Peyer's patch (tissue), 4 donors: Measurements from ENCODE around the gene ABHD12. TPM values are rescaled to one million over a fixed set of nuclear protein-coding genes. Genes with fewer than 3 reads are reported as not detected.

Experiments
- DNase-seq, 3 donors: peaks; one replicate each; pipeline ENCODE4 v3.0.0-alpha.2; 2017 to 2019
- H3K27ac ChIP-seq, 4 donors: fragments of 200-600 bp; sonication (generic); one replicate each; pipeline ENCODE4 v1.5.1; 2016 to 2019
- H3K27me3 ChIP-seq, 2 donors: fragments of 200-600 bp; sonication (generic); one replicate each; pipeline ENCODE4 v1.5.1; 2019
- H3K36me3 ChIP-seq, 3 donors: fragments of 200-600 bp; sonication (generic); one replicate each; pipeline ENCODE4 v1.5.1; 2016 to 2019
- H3K4me1 ChIP-seq, 4 donors: fragments of 200-600 bp; sonication (generic); one replicate each; pipeline ENCODE4 v1.5.1; 2016 to 2019
- H3K4me3 ChIP-seq, 4 donors: fragments of 200-600 bp; sonication (generic); 1 replicate in 3 of 4; 2 replicates in 1 of 4; pipeline ENCODE4 v1.5.1; 2016 to 2019; ENCODE audit warnings: mild to moderate bottlenecking in 1 of 4
- H3K9me3 ChIP-seq, 4 donors: fragments of 200-600 bp; sonication (generic); one replicate each; pipeline ENCODE4 v1.5.1; 2016 to 2019; ENCODE audit warnings: mild to moderate bottlenecking in 1 of 4
- POLR2A ChIP-seq, 2 donors: fragments of 450-650 bp; IDR thresholded peaks; one replicate each; pipeline ENCODE4 v1.5.1; 2017; ENCODE audit warnings: antibody characterized with exemption in 2 of 2, mild to moderate bottlenecking in 2 of 2, moderate library complexity in 2 of 2
- total RNA-seq, 4 donors: library from RNA; depleted of rRNA; stranded (reverse); fragments of >200 nt; gene quantifications; one replicate each; pipeline ENCODE4 v1.1.0, GENCODE V29; 2016
- TF ChIP-seq, protein P1 (sequence below), 6 experiments: fragments of 450-650 bp in 4 of 6; fragments of 200-600 bp in 2 of 6; sonication (generic) in 1 of 6; IDR thresholded peaks; one replicate each; pipeline ENCODE4 v1.5.1; 2017 to 2019; ENCODE audit warnings: antibody characterized with exemption in 6 of 6, mild to moderate bottlenecking in 3 of 6, moderate library complexity in 1 of 6

Gene ABHD12
- total RNA-seq, 4 donors from 2014 or later: 46.2 to 95.4 (median 73.5) TPM

GRCh38 chr20:25325073-25325472, 65.6 kb downstream of the ABHD12 start:
- Histone ChIP-seq H3K27ac (no peak overlapping the region), H3K4me3 (no peak overlapping the region), H3K27me3 (no peaks in the 10 kb centered on the region), H3K36me3 (peaks cover 0 to 22% (median 0%) of the 10 kb centered on the region in 3 donors), H3K4me1 (peaks cover 0 to 25% (median 3%) of the 10 kb centered on the region in 4 donors), H3K9me3 (no peaks in the 10 kb centered on the region)
- no peak for DNase-seq
- TF ChIP-seq POLR2A (IDR thresholded peaks at IDR 0.05): no peak
- TF ChIP-seq, protein P1, sequence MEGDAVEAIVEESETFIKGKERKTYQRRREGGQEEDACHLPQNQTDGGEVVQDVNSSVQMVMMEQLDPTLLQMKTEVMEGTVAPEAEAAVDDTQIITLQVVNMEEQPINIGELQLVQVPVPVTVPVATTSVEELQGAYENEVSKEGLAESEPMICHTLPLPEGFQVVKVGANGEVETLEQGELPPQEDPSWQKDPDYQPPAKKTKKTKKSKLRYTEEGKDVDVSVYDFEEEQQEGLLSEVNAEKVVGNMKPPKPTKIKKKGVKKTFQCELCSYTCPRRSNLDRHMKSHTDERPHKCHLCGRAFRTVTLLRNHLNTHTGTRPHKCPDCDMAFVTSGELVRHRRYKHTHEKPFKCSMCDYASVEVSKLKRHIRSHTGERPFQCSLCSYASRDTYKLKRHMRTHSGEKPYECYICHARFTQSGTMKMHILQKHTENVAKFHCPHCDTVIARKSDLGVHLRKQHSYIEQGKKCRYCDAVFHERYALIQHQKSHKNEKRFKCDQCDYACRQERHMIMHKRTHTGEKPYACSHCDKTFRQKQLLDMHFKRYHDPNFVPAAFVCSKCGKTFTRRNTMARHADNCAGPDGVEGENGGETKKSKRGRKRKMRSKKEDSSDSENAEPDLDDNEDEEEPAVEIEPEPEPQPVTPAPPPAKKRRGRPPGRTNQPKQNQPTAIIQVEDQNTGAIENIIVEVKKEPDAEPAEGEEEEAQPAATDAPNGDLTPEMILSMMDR (IDR thresholded peaks at IDR 0.05): no peak

- Histone ChIP-seq H3K27ac (peak overlapping the region in 1 of 4 donors; percentile 0), H3K9me3 (no peaks in the 10 kb centered on the region), H3K4me1 (peaks cover 0 to 25% (median 3%) of the 10 kb centered on the region in 4 donors), H3K4me3 (no peak overlapping the region), H3K36me3 (peaks cover 0 to 26% (median 0%) of the 10 kb centered on the region in 3 donors), H3K27me3 (no peaks in the 10 kb centered on the region)
- TF ChIP-seq POLR2A (IDR thresholded peaks at IDR 0.05): no peak
- TF ChIP-seq, protein P1 (IDR thresholded peaks at IDR 0.05): no peak
- DNase-seq: peak in 1 of 3 donors; percentile 67
These were observed 66.2 kb downstream of the ABHD12 start for GRCh38 chr20:25324412-25324811.

- Histone ChIP-seq H3K27me3 (no peaks in the 10 kb centered on the region), H3K27ac (peak overlapping the region in 2 of 4 donors; percentile 0 to 52), H3K4me3 (no peak overlapping the region), H3K36me3 (peaks cover 0 to 26% (median 0%) of the 10 kb centered on the region in 3 donors), H3K4me1 (peaks cover 4 to 25% (median 6%) of the 10 kb centered on the region in 4 donors), H3K9me3 (no peaks in the 10 kb centered on the region)
- peak in 2 of 3 donors; percentile 66 to 72 for DNase-seq
- no peak for TF ChIP-seq POLR2A (IDR thresholded peaks at IDR 0.05)
- TF ChIP-seq, protein P1 (IDR thresholded peaks at IDR 0.05): no peak
These were observed 67.0 kb downstream of the ABHD12 start for GRCh38 chr20:25323496-25324246.

GRCh38 chr20:25321991-25322390, 68.6 kb downstream of the ABHD12 start:
- H3K9me3 ChIP-seq: no peaks in the 10 kb centered on the region
- H3K36me3 ChIP-seq: peaks cover 0 to 27% (median 0%) of the 10 kb centered on the region in 3 donors
- H3K4me3 ChIP-seq: no peak overlapping the region
- H3K4me1 ChIP-seq: peaks cover 4 to 30% (median 6%) of the 10 kb centered on the region in 4 donors
- DNase-seq: no peak
- no peaks in the 10 kb centered on the region for H3K27me3 ChIP-seq
- peak overlapping the region in 1 of 4 donors; percentile 43 for H3K27ac ChIP-seq
- TF ChIP-seq, protein P1 (IDR thresholded peaks at IDR 0.05): no peak
- TF ChIP-seq POLR2A (IDR thresholded peaks at IDR 0.05): no peak

GRCh38 chr20:25321262-25321831, 69.3 kb downstream of the ABHD12 start:
- H3K4me1 ChIP-seq: peaks cover 4 to 30% (median 6%) of the 10 kb centered on the region in 4 donors

More at GRCh38 chr20:25321262-25321831, 69.3 kb downstream of the ABHD12 start:
- no peaks in the 10 kb centered on the region for H3K9me3 ChIP-seq
- peak overlapping the region in 2 of 4 donors; percentile 23 to 43 for H3K27ac ChIP-seq
- H3K4me3 ChIP-seq: no peak overlapping the region
- TF ChIP-seq POLR2A (IDR thresholded peaks at IDR 0.05): no peak
- TF ChIP-seq, protein P1 (IDR thresholded peaks at IDR 0.05): no peak
- no peaks in the 10 kb centered on the region for H3K27me3 ChIP-seq
- peak in 1 of 3 donors; percentile 34 for DNase-seq
- peaks cover 0 to 34% (median 0%) of the 10 kb centered on the region in 3 donors for H3K36me3 ChIP-seq
